Mucosa of rectum (tissue), 2 donors: ENCODE measurements around the gene DHRS1.

Experiments
- H3K27ac ChIP-seq, 2 donors: one replicate each; pipeline ENCODE4 v1.7.0; 2013; ENCODE audit warnings: inconsistent platforms in 2 of 2, low read depth in 2 of 2, low read length in 2 of 2
- H3K27me3 ChIP-seq, 2 donors: one replicate each; pipeline ENCODE4 v1.7.0; 2013; ENCODE audit warnings: low read length in 2 of 2; ENCODE audit not compliant: control insufficient read depth in 2 of 2, insufficient read depth in 2 of 2
- H3K36me3 ChIP-seq, 2 donors: one replicate each; pipeline ENCODE4 v1.7.0; 2013; ENCODE audit warnings: low read length in 2 of 2; ENCODE audit not compliant: control insufficient read depth in 2 of 2, insufficient read depth in 2 of 2
- H3K4me1 ChIP-seq, 2 donors: one replicate each; pipeline ENCODE4 v1.7.0; 2013; ENCODE audit warnings: low read length in 2 of 2, mild to moderate bottlenecking in 1 of 2; ENCODE audit not compliant: control insufficient read depth in 2 of 2, insufficient read depth in 2 of 2
- H3K4me3 ChIP-seq, 2 donors: one replicate each; pipeline ENCODE4 v1.7.0; 2013; ENCODE audit warnings: low read length in 2 of 2
- H3K9ac ChIP-seq, 2 donors: one replicate each; pipeline ENCODE4 v1.7.0; 2013; ENCODE audit warnings: low read length in 2 of 2, low read depth in 1 of 2, mild to moderate bottlenecking in 1 of 2
- H3K9me3 ChIP-seq, 2 donors: one replicate each; pipeline ENCODE4 v1.7.0; 2013; ENCODE audit warnings: low read length in 2 of 2; ENCODE audit not compliant: control insufficient read depth in 2 of 2
- donor health status: healthy.
- donor health status: Normal muscosa, but diverticular disease.

The DHRS1 gene

DNA sequence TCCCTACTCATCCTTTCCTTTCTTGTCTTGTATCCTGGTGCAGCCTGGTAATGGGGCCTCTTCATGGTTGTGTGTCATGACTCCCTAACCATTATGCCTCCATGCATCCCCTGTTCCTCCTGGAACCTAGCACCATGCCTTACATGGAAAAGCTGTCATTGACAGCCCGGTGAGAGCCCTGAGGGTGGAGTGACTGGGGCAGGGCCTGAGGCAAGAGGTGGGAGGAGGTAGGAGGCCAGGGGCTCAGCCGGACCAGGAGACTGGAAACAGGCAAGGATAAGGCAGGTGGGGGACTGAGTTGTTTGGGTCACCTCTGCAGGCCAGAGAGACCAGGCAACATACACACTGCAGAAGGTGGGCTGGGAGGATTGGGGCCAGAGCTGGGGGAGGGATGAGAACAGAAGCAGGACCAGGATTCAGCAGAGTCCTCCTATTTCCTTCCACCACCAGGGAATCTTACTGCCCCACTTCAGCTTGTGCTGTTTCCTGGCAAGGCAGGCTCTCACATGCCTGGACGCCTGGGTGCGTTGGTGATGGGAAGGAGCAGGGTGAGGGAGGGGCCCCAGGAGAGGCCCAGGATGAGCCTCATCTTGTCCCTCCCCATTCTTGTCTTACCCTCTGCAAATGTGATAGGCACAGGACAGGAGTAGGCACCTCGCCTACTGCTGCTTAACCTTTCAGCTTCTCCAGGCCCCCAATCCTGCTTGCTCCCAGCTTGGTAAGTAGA is 10.1 kb upstream of the DHRS1 start, which contains the start of gene LTB4R2:
Gene LTB4R2 (plus strand): TSS at position 603 of the 727 bp plus-strand sequence. CDS start 525 bp downstream, outside the sequence.
- Histone ChIP-seq H3K4me1 (peaks cover 31 to 52% of the 10 kb centered on the region in 2 donors), H3K27me3 (no peaks in the 10 kb centered on the region), H3K27ac (peak within 1 kb of the TSS; percentile 63 to 83), H3K4me3 (peak within 1 kb of the TSS; percentile 55 to 74), H3K36me3 (peaks cover 20 to 25% of the 10 kb centered on the region in 2 donors), H3K9me3 (no peaks in the 10 kb centered on the region), H3K9ac (peak within 1 kb of the TSS; percentile 52)

GRCh38 chr14:24308342-24309124 is 9.0 kb upstream of the DHRS1 start:
- Histone ChIP-seq H3K27ac (peak overlapping the region in 1 of 2 donors; percentile 66), H3K9ac (peak overlapping the region in 1 of 2 donors; percentile 4), H3K36me3 (peaks cover 31 to 37% of the 10 kb centered on the region in 2 donors), H3K4me1 (peaks cover 31 to 45% of the 10 kb centered on the region in 2 donors), H3K9me3 (no peaks in the 10 kb centered on the region), H3K27me3 (no peaks in the 10 kb centered on the region), H3K4me3 (no peak overlapping the region)

GRCh38 chr14:24307575-24308341 is 8.2 kb upstream of the DHRS1 start, which contains the start of gene CIDEB:
CIDEB (minus strand) TSS chr14:24307977; CDS start chr14:24307858, 119 bp downstream.
- Histone ChIP-seq H3K9ac (peak within 1 kb of the TSS; percentile 10 to 15), H3K36me3 (peaks cover 36 to 43% of the 10 kb centered on the region in 2 donors), H3K27me3 (no peaks in the 10 kb centered on the region), H3K27ac (peak within 1 kb of the TSS; percentile 66 to 79), H3K9me3 (no peaks in the 10 kb centered on the region), H3K4me3 (peak within 1 kb of the TSS; percentile 4 to 59), H3K4me1 (peaks cover 31 to 42% of the 10 kb centered on the region in 2 donors)

DNA sequence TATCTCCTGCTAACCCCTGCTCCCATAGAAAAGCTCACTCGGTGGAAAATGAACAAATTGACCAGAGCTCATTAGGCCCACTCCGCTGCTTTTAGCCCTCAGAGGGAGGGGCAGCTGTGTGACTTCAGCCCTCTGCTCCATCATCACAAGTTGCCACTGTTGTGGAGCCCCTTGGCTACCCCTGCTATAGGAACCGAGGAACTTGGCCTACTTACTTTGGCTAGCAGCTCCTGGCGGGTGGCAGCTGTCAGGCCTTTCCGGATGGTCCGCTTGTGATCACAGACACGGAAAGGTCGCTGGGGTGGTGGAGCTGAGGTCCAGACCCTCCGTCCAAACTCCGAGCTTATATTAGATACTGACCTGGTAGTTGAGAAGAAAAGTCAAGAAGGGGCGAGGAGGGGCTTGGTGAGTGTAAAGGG is 7.6 kb upstream of the DHRS1 start:
- H3K9me3 ChIP-seq = no peaks in the 10 kb centered on the region
- H3K9ac ChIP-seq = peak overlapping the region; percentile 10 to 15
- H3K4me1 ChIP-seq = peaks cover 31 to 40% of the 10 kb centered on the region in 2 donors
- peaks cover 42 to 49% of the 10 kb centered on the region in 2 donors for H3K36me3 ChIP-seq
- H3K27me3 ChIP-seq = no peaks in the 10 kb centered on the region
- H3K27ac ChIP-seq = peak overlapping the region; percentile 66 to 79
- peak overlapping the region in 1 of 2 donors; percentile 59 for H3K4me3 ChIP-seq

GRCh38 chr14:24304019-24304387 is 4.4 kb upstream of the DHRS1 start:
- Histone ChIP-seq H3K4me1 (peaks cover 29% of the 10 kb centered on the region in 2 donors), H3K9ac (no peak overlapping the region), H3K9me3 (no peaks in the 10 kb centered on the region), H3K27ac (no peak overlapping the region), H3K27me3 (no peaks in the 10 kb centered on the region), H3K36me3 (peaks cover 50 to 57% of the 10 kb centered on the region in 2 donors), H3K4me3 (no peak overlapping the region)

DNA sequence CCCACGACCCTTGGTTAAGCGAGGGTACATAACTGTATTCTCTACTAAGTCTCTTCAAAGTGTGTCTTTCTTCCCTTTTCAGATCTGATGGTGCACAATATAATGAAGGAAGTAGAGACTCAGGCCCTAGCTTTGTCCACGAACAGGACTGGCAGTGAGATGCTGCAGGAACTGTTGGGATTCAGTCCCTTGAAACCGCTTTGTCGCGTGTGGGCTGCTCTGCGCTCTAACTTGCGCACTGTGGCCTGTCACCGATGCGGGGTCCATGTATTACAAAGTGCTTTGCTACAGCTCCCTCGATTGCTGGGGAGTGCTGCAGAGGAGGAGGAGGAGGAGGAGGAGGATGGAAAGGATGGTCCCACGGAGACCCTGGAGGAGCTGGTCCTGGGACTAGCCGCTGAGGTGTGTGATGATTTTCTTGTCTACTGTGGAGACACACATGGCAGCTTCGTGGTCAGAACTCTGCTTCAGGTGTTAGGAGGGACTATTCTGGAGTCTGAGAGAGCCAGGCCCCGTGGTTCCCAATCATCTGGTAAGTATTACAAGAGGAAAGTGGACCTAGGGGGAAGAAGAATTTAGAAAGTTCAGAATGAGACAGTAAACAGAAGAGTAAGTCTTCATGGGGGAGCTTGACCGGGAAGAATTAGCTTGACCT is 873 bp upstream of the DHRS1 start:
- H3K36me3 ChIP-seq = peaks cover 46 to 50% of the 10 kb centered on the region in 2 donors
- H3K4me3 ChIP-seq = peak overlapping the region; percentile 84 to 91
- H3K27ac ChIP-seq = peak overlapping the region; percentile 90 to 91
- H3K9ac ChIP-seq = peak overlapping the region; percentile 80 to 94
- H3K27me3 ChIP-seq = no peaks in the 10 kb centered on the region
- H3K4me1 ChIP-seq = peaks cover 18% of the 10 kb centered on the region in 2 donors
- no peaks in the 10 kb centered on the region for H3K9me3 ChIP-seq

DNA sequence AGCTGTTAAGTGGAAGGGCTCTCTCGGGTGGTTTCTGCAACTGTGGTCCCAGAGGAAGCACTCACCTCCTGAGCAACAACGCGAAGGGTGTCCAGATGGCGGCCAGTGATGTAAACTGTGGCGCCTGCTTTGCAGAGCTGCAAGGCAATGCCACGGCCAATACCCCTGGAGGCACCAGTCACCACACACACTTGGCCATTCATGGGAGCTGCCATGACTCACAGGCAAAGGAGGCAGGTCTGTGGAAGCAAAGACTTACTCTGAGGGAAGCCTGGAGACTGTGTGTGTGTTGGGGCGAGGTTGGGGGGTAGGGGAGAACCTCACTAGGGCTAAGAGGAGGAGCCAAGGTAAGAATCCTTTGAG is 707 bp downstream of the DHRS1 start:
- Histone ChIP-seq H3K4me3 (peak overlapping the region; percentile 84 to 91), H3K9me3 (no peaks in the 10 kb centered on the region), H3K9ac (peak overlapping the region; percentile 93 to 94), H3K36me3 (peaks cover 32 to 37% of the 10 kb centered on the region in 2 donors), H3K4me1 (peaks cover 18% of the 10 kb centered on the region in 2 donors), H3K27ac (peak overlapping the region; percentile 90 to 91), H3K27me3 (no peaks in the 10 kb centered on the region)

DNA sequence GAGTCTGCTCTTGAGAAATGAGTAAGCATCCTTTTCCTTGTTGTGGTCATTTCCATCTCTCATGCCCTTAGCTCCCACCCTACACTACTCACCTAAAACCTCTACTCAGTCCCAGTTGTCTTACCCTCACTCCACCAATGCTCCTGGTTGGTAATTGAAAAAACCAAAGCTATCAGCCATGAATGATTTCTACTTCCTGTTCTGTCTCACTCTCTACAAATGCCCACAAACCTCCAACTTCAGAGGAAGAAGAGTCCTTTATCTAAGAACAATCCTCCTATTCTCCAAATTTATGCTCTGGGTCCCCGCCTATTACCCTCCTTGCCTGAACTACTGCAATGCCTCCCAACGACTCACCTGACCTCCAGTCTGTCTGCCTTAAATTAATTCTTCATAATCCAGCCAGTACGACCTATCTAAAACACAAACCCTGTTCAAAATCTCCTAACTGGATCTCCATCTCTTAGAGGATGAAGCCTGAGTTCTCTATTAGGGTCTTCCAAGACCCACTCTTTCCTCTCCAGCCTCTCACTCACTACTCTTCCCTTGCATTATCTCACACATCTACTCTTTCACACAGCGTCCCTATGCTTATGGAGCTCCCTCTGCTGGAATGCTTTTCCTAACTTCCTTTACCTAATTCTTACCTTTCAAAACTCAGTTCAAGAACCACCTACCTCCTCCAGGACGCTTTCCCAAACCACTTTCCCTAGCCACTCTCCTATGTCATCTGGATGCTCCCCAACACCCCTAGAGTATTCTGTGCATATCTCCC is 2.2 kb downstream of the DHRS1 start:
- Histone ChIP-seq H3K9me3 (no peaks in the 10 kb centered on the region), H3K9ac (no peak overlapping the region), H3K27ac (peak overlapping the region in 1 of 2 donors; percentile 27), H3K4me1 (peaks cover 18% of the 10 kb centered on the region in 2 donors), H3K36me3 (peaks cover 24 to 32% of the 10 kb centered on the region in 2 donors), H3K27me3 (no peaks in the 10 kb centered on the region), H3K4me3 (no peak overlapping the region)
